ENCODE data around the gene GNB5.

Gene GNB5

GRCh38 chr15:52066842-52067544 is 124.2 kb downstream of the GNB5 start:
- Histone ChIP-seq H3K79me2 (ENCODE audit: control insufficient read depth, low read length) (no peaks in the 10 kb centered on the region), H3K36me3 (ENCODE audit: control insufficient read depth, low read length) (peaks cover 19% of the 10 kb centered on the region), H3K27me3 (ENCODE audit: control insufficient read depth, low read length) (no peaks in the 10 kb centered on the region), H4K20me1 (ENCODE audit: control insufficient read depth, insufficient read depth, low read depth, low read length) (no peaks in the 10 kb centered on the region), H3K27ac (ENCODE audit: low read depth, low read length) (no peak overlapping the region), H3K4me1 (ENCODE audit: control insufficient read depth, low read length) (no peaks in the 10 kb centered on the region), H3F3A (ENCODE audit: control insufficient read depth, insufficient read depth) (no peaks in the 10 kb centered on the region), H3K4me3 (ENCODE audit: low read length) (no peak overlapping the region), H3K9me3 (ENCODE audit: control insufficient read depth, insufficient read depth, low read length) (no peaks in the 10 kb centered on the region), H3K4me2 (ENCODE audit: low read length) (no peak overlapping the region), H3K9me2 (replicated peaks; ENCODE audit: control insufficient read depth, low read length) (no peaks in the 10 kb centered on the region)
- TF ChIP-seq CTCF (IDR thresholded peaks at IDR 0.05; ENCODE audit: low read depth, low read length, poor library complexity, severe bottlenecking), result no peak
- TF ChIP-seq EZH2phosphoT487 (IDR thresholded peaks at IDR 0.05; ENCODE audit: borderline replicate concordance, low read length), result no peak
